ENCODE data around the gene ACP4.

The ACP4 gene

GRCh38 chr19:50839712-50840655 lies 49.8 kb downstream of the ACP4 start:
- Histone ChIP-seq H3K4me3 (ENCODE audit: low read depth, low read length) (no peak overlapping the region), H3K27ac (no peak overlapping the region), H3K36me3 (replicated peaks) (no peaks in the 10 kb centered on the region), H3K27me3 (replicated peaks) (no peaks in the 10 kb centered on the region)
- DNase-seq = no peak
- TF ChIP-seq CTCF (IDR thresholded peaks at IDR 0.05; ENCODE audit: low read depth, low read length, missing control alignments) = no peak
- in situ Hi-C loops (cut with HindIII; ENCODE audit: low pct_ligation_motif_present, low sequenced_read_pairs) = no loop called here

GRCh38 chr19:50842130-50842529 lies 51.9 kb downstream of the ACP4 start:
- no peak for DNase-seq
- TF ChIP-seq CTCF (IDR thresholded peaks at IDR 0.05; ENCODE audit: low read depth, low read length, missing control alignments) = no peak
- in situ Hi-C loops (cut with HindIII; ENCODE audit: low pct_ligation_motif_present, low sequenced_read_pairs) = no loop called here
- no peak overlapping the region for H3K27ac ChIP-seq
- no peaks in the 10 kb centered on the region for H3K27me3 ChIP-seq (replicated peaks)
- H3K4me3 ChIP-seq (ENCODE audit: low read depth, low read length) = no peak overlapping the region
- no peaks in the 10 kb centered on the region for H3K36me3 ChIP-seq (replicated peaks)

- H3K36me3 ChIP-seq (replicated peaks) = no peaks in the 10 kb centered on the region
- DNase-seq = no peak
- H3K27ac ChIP-seq = no peak overlapping the region
- H3K4me3 ChIP-seq (ENCODE audit: low read depth, low read length) = no peak overlapping the region
- H3K27me3 ChIP-seq (replicated peaks) = no peaks in the 10 kb centered on the region
- TF ChIP-seq CTCF (IDR thresholded peaks at IDR 0.05; ENCODE audit: low read depth, low read length, missing control alignments) = no peak
- in situ Hi-C loops (cut with HindIII; ENCODE audit: low pct_ligation_motif_present, low sequenced_read_pairs) = no loop called here
Measured at GRCh38 chr19:50843205-50843604, 53.0 kb downstream of the ACP4 start.

- Histone ChIP-seq H3K27ac (no peak overlapping the region), H3K36me3 (replicated peaks) (no peaks in the 10 kb centered on the region), H3K27me3 (replicated peaks) (no peaks in the 10 kb centered on the region), H3K4me3 (ENCODE audit: low read depth, low read length) (no peak overlapping the region)
- no peak for DNase-seq
- no peak for TF ChIP-seq CTCF (IDR thresholded peaks at IDR 0.05; ENCODE audit: low read depth, low read length, missing control alignments)
- in situ Hi-C loops (cut with HindIII; ENCODE audit: low pct_ligation_motif_present, low sequenced_read_pairs) = no loop called here
Measured at GRCh38 chr19:50843701-50844221, 53.5 kb downstream of the ACP4 start.

GRCh38 chr19:50844296-50844935 lies 54.2 kb downstream of the ACP4 start:
- no peaks in the 10 kb centered on the region for H3K36me3 ChIP-seq (replicated peaks)
- H3K27me3 ChIP-seq (replicated peaks) = no peaks in the 10 kb centered on the region
- H3K27ac ChIP-seq = no peak overlapping the region
- in situ Hi-C loops (cut with HindIII; ENCODE audit: low pct_ligation_motif_present, low sequenced_read_pairs) = no loop called here
- H3K4me3 ChIP-seq (ENCODE audit: low read depth, low read length) = no peak overlapping the region
- TF ChIP-seq CTCF (IDR thresholded peaks at IDR 0.05; ENCODE audit: low read depth, low read length, missing control alignments) = no peak
- DNase-seq = no peak

All from brain microvascular endothelial cell (primary cell).